HepG2 (cell line): ENCODE measurements around the gene TOP1. TPM values are rescaled to one million over a fixed set of nuclear protein-coding genes. Genes with fewer than 3 reads are reported as not detected.

Source experiments
- KAT2B ChIP-seq: fragments of 150-350 bp; IDR thresholded peaks from 2 replicates; pipeline ENCODE4 v1.6.1; 2014; ENCODE audit warnings: low read depth, low read length, borderline replicate concordance
- KDM2A ChIP-seq: sonication (generic); formaldehyde crosslinking; IDR thresholded peaks from 2 replicates; pipeline ENCODE4 v1.4.0; 2020; ENCODE audit warnings: low read depth, missing genetic modification reagents, borderline replicate concordance
- KDM5B ChIP-seq: sonication (generic); formaldehyde crosslinking; IDR thresholded peaks from 2 replicates; pipeline ENCODE4 v1.4.0; 2020; ENCODE audit warnings: missing genetic modification reagents, mild to moderate bottlenecking, borderline replicate concordance
- KMT2B ChIP-seq: IDR thresholded peaks from 2 replicates; pipeline ENCODE4 v1.6.1; 2016; ENCODE audit warnings: missing genetic modification reagents, missing compliant biosample characterization
- NFE2 ChIP-seq: sonication (generic); formaldehyde crosslinking; IDR thresholded peaks from 2 replicates; pipeline ENCODE4 v1.4.0; 2020; ENCODE audit warnings: missing genetic modification reagents
- RBFOX2 ChIP-seq: fragments of 200-400 bp; formaldehyde crosslinking; IDR thresholded peaks from 2 replicates; pipeline ENCODE4 v1.6.1; 2017; ENCODE audit warnings: low read depth, mild to moderate bottlenecking, low read length
- RFX5 ChIP-seq: IDR thresholded peaks from 2 replicates; pipeline ENCODE4 v1.6.1; 2011; ENCODE audit warnings: low read depth, low read length, improper control_type of control experiment
- SIN3B ChIP-seq: fragments of 150-350 bp; IDR thresholded peaks from 2 replicates; pipeline ENCODE4 v1.6.1; 2014; ENCODE audit warnings: low read length
- SMARCE1 ChIP-seq: fragments of 450-650 bp; IDR thresholded peaks from 2 replicates; pipeline ENCODE4 v1.6.1; 2017; ENCODE audit warnings: borderline replicate concordance
- TAF15 ChIP-seq: fragments of 200-400 bp; formaldehyde crosslinking; IDR thresholded peaks from one replicate; pipeline ENCODE4 v1.6.1; 2018; ENCODE audit warnings: mild to moderate bottlenecking, low read depth, low read length; ENCODE audit not compliant: poor library complexity, severe bottlenecking
- ZNF552 ChIP-seq: sonication (generic); formaldehyde crosslinking; IDR thresholded peaks from 2 replicates; pipeline ENCODE4 v1.9.0; 2022; ENCODE audit warnings: missing genetic modification reagents, mild to moderate bottlenecking, borderline replicate concordance
- polyA plus RNA-seq, 8 experiments: library from polyadenylated mRNA; depleted of rRNA in 3 of 8; stranded (reverse) in 7 of 8; unstranded in 1 of 8; fragments of >200 nt; fragmentation: Illumina TruSeq in 4 of 8; extraction: Trizol in 4 of 8; gene quantifications; 2 replicates each; pipeline versions ENCODE4 v1.2.1 to v1.2.3, GENCODE V29; 2011 to 2016; ENCODE audit warnings: low read depth in 4 of 8, missing spikeins in 1 of 8, mixed read lengths in 1 of 8; ENCODE audit not compliant: insufficient read depth in 1 of 8
- total RNA-seq, 5 experiments: library from RNA; depleted of rRNA; stranded (reverse); fragments of >200 nt; fragmentation: Illumina TruSeq; extraction: Trizol; gene quantifications; 2 replicates each; pipeline ENCODE4 v1.2.3, GENCODE V29; 2016; ENCODE audit warnings: low read depth in 1 of 5
- TF ChIP-seq, protein P1 (sequence below): sonication (generic); formaldehyde crosslinking; IDR thresholded peaks from 2 replicates; pipeline ENCODE4 v1.9.0; 2022; ENCODE audit warnings: missing genetic modification reagents, mild to moderate bottlenecking, borderline replicate concordance
- TF ChIP-seq, protein P2 (sequence below): sonication (generic); formaldehyde crosslinking; IDR thresholded peaks from 2 replicates; pipeline ENCODE4 v1.4.0; 2020; ENCODE audit warnings: mild to moderate bottlenecking, missing genetic modification reagents
- TF ChIP-seq, protein P3 (sequence below): sonication (generic); formaldehyde crosslinking; IDR thresholded peaks from 2 replicates; pipeline ENCODE4 v1.5.0; 2020; ENCODE audit warnings: missing genetic modification reagents, mild to moderate bottlenecking, borderline replicate concordance
- TF ChIP-seq, protein P4 (sequence below): IDR thresholded peaks from 2 replicates; pipeline ENCODE4 v1.6.1; 2016
- TF ChIP-seq, protein P5 (sequence below): sonication (generic); formaldehyde crosslinking; IDR thresholded peaks from 2 replicates; pipeline ENCODE4 v1.5.0; 2020; ENCODE audit warnings: mild to moderate bottlenecking, low read depth, missing genetic modification reagents, borderline replicate concordance
- TF ChIP-seq, protein P6 (sequence below): sonication (generic); formaldehyde crosslinking; IDR thresholded peaks from 2 replicates; pipeline ENCODE4 v1.4.0; 2020; ENCODE audit warnings: missing genetic modification reagents

TOP1 gene
- total and polyA plus RNA-seq, 2 of the 13 experiments (the other 11 are each of a cell fraction or from before 2014, with no cell fraction given), result 10.2 to 19.4 TPM

DNA sequence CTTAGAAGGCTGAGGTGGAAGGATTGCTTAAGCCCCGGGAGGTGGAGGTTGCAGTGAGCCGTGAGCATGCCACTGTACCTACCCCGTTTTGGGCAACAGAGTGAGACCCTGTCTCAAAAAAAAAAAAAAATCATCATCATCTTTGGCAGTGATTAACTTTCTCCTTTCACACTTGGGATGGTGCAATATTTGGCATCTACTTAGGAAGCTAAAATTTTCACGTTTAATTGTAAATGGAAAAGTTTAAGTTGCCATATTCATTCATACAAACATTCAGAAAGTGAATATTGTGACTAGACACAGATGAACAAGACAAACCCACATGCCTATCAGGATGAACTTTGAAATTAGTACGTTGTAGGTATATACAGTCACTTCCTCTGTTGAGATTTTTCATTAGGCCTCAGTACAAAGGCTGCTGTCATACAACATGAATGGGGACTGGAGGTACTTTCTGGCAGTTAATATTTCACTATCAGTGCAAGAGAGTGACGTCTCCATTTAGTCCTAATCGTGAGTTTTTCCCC, 10.3 kb downstream of the TOP1 start (continued):
- TF ChIP-seq, protein P1, sequence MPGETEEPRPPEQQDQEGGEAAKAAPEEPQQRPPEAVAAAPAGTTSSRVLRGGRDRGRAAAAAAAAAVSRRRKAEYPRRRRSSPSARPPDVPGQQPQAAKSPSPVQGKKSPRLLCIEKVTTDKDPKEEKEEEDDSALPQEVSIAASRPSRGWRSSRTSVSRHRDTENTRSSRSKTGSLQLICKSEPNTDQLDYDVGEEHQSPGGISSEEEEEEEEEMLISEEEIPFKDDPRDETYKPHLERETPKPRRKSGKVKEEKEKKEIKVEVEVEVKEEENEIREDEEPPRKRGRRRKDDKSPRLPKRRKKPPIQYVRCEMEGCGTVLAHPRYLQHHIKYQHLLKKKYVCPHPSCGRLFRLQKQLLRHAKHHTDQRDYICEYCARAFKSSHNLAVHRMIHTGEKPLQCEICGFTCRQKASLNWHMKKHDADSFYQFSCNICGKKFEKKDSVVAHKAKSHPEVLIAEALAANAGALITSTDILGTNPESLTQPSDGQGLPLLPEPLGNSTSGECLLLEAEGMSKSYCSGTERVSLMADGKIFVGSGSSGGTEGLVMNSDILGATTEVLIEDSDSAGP (CRISPR knock-in tag), result no peak
- TF ChIP-seq, protein P2, sequence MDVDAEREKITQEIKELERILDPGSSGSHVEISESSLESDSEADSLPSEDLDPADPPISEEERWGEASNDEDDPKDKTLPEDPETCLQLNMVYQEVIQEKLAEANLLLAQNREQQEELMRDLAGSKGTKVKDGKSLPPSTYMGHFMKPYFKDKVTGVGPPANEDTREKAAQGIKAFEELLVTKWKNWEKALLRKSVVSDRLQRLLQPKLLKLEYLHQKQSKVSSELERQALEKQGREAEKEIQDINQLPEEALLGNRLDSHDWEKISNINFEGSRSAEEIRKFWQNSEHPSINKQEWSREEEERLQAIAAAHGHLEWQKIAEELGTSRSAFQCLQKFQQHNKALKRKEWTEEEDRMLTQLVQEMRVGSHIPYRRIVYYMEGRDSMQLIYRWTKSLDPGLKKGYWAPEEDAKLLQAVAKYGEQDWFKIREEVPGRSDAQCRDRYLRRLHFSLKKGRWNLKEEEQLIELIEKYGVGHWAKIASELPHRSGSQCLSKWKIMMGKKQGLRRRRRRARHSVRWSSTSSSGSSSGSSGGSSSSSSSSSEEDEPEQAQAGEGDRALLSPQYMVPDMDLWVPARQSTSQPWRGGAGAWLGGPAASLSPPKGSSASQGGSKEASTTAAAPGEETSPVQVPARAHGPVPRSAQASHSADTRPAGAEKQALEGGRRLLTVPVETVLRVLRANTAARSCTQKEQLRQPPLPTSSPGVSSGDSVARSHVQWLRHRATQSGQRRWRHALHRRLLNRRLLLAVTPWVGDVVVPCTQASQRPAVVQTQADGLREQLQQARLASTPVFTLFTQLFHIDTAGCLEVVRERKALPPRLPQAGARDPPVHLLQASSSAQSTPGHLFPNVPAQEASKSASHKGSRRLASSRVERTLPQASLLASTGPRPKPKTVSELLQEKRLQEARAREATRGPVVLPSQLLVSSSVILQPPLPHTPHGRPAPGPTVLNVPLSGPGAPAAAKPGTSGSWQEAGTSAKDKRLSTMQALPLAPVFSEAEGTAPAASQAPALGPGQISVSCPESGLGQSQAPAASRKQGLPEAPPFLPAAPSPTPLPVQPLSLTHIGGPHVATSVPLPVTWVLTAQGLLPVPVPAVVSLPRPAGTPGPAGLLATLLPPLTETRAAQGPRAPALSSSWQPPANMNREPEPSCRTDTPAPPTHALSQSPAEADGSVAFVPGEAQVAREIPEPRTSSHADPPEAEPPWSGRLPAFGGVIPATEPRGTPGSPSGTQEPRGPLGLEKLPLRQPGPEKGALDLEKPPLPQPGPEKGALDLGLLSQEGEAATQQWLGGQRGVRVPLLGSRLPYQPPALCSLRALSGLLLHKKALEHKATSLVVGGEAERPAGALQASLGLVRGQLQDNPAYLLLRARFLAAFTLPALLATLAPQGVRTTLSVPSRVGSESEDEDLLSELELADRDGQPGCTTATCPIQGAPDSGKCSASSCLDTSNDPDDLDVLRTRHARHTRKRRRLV (CRISPR knock-in tag), result peak; percentile 51; the same call in 1 of the 2 replicates
- TF ChIP-seq, protein P3, sequence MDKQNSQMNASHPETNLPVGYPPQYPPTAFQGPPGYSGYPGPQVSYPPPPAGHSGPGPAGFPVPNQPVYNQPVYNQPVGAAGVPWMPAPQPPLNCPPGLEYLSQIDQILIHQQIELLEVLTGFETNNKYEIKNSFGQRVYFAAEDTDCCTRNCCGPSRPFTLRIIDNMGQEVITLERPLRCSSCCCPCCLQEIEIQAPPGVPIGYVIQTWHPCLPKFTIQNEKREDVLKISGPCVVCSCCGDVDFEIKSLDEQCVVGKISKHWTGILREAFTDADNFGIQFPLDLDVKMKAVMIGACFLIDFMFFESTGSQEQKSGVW (CRISPR knock-in tag), result no peak
- TF ChIP-seq, protein P4, sequence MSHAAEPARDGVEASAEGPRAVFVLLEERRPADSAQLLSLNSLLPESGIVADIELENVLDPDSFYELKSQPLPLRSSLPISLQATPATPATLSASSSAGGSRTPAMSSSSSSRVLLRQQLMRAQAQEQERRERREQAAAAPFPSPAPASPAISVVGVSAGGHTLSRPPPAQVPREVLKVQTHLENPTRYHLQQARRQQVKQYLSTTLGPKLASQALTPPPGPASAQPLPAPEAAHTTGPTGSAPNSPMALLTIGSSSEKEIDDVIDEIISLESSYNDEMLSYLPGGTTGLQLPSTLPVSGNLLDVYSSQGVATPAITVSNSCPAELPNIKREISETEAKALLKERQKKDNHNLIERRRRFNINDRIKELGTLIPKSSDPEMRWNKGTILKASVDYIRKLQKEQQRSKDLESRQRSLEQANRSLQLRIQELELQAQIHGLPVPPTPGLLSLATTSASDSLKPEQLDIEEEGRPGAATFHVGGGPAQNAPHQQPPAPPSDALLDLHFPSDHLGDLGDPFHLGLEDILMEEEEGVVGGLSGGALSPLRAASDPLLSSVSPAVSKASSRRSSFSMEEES, result peak; percentile 65; the same call in 1 of the 2 replicates
- no peak for TF ChIP-seq RFX5
- peak; percentile 74; the same call in 1 of the 2 replicates for TF ChIP-seq RBFOX2
- no peak for TF ChIP-seq ZNF552
- TF ChIP-seq SIN3B, result no peak
- no peak for TF ChIP-seq NFE2 (CRISPR knock-in tag)
- no peak for TF ChIP-seq TAF15
- TF ChIP-seq KAT2B, result no peak
- TF ChIP-seq KDM2A (CRISPR knock-in tag), result 0 out of 2 replicates have a peak, but pooled peaks have one; percentile 38
- TF ChIP-seq KMT2B (CRISPR knock-in tag), result peak; percentile 32; the same call in 1 of the 2 replicates
- TF ChIP-seq, protein P5, sequence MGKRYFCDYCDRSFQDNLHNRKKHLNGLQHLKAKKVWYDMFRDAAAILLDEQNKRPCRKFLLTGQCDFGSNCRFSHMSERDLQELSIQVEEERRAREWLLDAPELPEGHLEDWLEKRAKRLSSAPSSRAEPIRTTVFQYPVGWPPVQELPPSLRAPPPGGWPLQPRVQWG (CRISPR knock-in tag), result no peak
- TF ChIP-seq KDM5B (CRISPR knock-in tag), result no peak
- TF ChIP-seq, protein P6, sequence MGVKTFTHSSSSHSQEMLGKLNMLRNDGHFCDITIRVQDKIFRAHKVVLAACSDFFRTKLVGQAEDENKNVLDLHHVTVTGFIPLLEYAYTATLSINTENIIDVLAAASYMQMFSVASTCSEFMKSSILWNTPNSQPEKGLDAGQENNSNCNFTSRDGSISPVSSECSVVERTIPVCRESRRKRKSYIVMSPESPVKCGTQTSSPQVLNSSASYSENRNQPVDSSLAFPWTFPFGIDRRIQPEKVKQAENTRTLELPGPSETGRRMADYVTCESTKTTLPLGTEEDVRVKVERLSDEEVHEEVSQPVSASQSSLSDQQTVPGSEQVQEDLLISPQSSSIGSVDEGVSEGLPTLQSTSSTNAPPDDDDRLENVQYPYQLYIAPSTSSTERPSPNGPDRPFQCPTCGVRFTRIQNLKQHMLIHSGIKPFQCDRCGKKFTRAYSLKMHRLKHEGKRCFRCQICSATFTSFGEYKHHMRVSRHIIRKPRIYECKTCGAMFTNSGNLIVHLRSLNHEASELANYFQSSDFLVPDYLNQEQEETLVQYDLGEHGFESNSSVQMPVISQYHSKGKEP (CRISPR knock-in tag), result no peak
- no peak for TF ChIP-seq SMARCE1
